SK-N-SH (cell line): ENCODE measurements around the gene MIPEP.

Experiments used
- CTCF ChIP-seq: fragments of 200-600 bp; sonication (generic); IDR thresholded peaks from 2 replicates; pipeline ENCODE4 v1.6.1; 2017; ENCODE audit warnings: antibody characterized with exemption, mild to moderate bottlenecking, moderate library complexity
- GABPA ChIP-seq: IDR thresholded peaks from 2 replicates; pipeline ENCODE4 v1.4.0; 2012; ENCODE audit warnings: low read depth, mild to moderate bottlenecking
- JUND ChIP-seq: IDR thresholded peaks from 2 replicates; pipeline ENCODE4 v1.4.0; 2012
- MXI1 ChIP-seq: IDR thresholded peaks from 2 replicates; pipeline ENCODE4 v1.6.1; 2012; ENCODE audit warnings: mild to moderate bottlenecking, low read depth, low read length, improper control_type of control experiment
- POLR2AphosphoS5 ChIP-seq: IDR thresholded peaks from 2 replicates; pipeline ENCODE4 v1.6.1; 2012; ENCODE audit warnings: low read depth, low read length
- RFX5 ChIP-seq: IDR thresholded peaks from 2 replicates; pipeline ENCODE4 v1.6.1; 2012; ENCODE audit warnings: mild to moderate bottlenecking, improper control_type of control experiment, low read length
- TAF1 ChIP-seq: IDR thresholded peaks from 2 replicates; pipeline ENCODE4 v1.6.1; 2012; ENCODE audit warnings: low read depth, mild to moderate bottlenecking, low read length, moderate library complexity, borderline replicate concordance
- TF ChIP-seq, protein P1 (sequence below): fragments of 150-350 bp; IDR thresholded peaks from 2 replicates; pipeline ENCODE4 v1.6.1; 2016; ENCODE audit warnings: mild to moderate bottlenecking, low read depth, low read length
- TF ChIP-seq, protein P2 (sequence below): IDR thresholded peaks from 2 replicates; pipeline ENCODE4 v1.4.0; 2012; ENCODE audit warnings: low read depth

DNA sequence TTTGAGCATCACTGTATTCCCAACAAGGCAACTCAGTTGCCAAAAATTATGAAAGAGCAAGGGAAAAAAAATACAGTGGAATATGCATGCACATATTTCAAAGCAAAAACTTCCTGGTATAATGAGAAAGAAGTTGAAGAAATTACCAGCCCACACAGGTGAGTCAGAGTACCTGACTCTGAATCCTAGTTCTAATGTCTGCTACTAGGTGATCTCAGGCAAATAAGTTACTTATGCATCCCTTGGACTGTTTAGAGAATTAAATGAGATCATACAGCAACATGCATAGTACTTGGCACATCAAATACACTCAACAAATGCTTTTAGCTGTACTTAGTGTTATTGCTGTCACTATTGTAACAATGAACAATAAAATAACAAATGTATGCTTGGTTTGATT is 144.9 kb downstream of the MIPEP start:
- TF ChIP-seq POLR2AphosphoS5 (no peak), MXI1 (no peak), JUND (no peak), CTCF (no peak), TAF1 (no peak), RFX5 (no peak), GABPA (no peak)
- TF ChIP-seq, protein P1, sequence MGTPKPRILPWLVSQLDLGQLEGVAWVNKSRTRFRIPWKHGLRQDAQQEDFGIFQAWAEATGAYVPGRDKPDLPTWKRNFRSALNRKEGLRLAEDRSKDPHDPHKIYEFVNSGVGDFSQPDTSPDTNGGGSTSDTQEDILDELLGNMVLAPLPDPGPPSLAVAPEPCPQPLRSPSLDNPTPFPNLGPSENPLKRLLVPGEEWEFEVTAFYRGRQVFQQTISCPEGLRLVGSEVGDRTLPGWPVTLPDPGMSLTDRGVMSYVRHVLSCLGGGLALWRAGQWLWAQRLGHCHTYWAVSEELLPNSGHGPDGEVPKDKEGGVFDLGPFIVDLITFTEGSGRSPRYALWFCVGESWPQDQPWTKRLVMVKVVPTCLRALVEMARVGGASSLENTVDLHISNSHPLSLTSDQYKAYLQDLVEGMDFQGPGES, result no peak
- TF ChIP-seq, protein P2, sequence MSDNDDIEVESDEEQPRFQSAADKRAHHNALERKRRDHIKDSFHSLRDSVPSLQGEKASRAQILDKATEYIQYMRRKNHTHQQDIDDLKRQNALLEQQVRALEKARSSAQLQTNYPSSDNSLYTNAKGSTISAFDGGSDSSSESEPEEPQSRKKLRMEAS, result no peak
